ENCODE results near the gene DEDD2. TPM values are rescaled to one million over a fixed set of nuclear protein-coding genes. Genes with fewer than 3 reads are reported as not detected.

The DEDD2 gene
- total RNA-seq, 1 donor, result 78.1 TPM

- peak in 2 of 3 donors; percentile 82 to 89 for DNase-seq (ENCODE audit: low read depth in 2 of 3, low spot score in 2 of 3)
Measured at GRCh38 chr19:42201489-42202289, 15.8 kb downstream of the DEDD2 start.

- DNase-seq (ENCODE audit: low read depth in 2 of 3, low spot score in 2 of 3), result no peak
Measured at GRCh38 chr19:42200116-42200715, 17.3 kb downstream of the DEDD2 start.

GRCh38 chr19:42199440-42200115, 17.9 kb downstream of the DEDD2 start:
- peak in 2 of 3 donors; percentile 63 to 65 for DNase-seq (ENCODE audit: low read depth in 2 of 3, low spot score in 2 of 3)

- DNase-seq (ENCODE audit: low read depth in 2 of 3, low spot score in 2 of 3), result peak in 2 of 3 donors; percentile 73 to 86
Measured at GRCh38 chr19:42198676-42199439, 18.6 kb downstream of the DEDD2 start.

GRCh38 chr19:42197375-42197817, 20.1 kb downstream of the DEDD2 start:
- DNase-seq (ENCODE audit: low read depth in 2 of 3, low spot score in 2 of 3), result peak in 1 of 3 donors; percentile 50

- no peak for DNase-seq (ENCODE audit: low read depth in 2 of 3, low spot score in 2 of 3)
Measured at GRCh38 chr19:42196011-42197001, 21.2 kb downstream of the DEDD2 start.

- no peak for DNase-seq (ENCODE audit: low read depth in 2 of 3, low spot score in 2 of 3)
Measured at GRCh38 chr19:42193706-42194105, 23.8 kb downstream of the DEDD2 start.

GRCh38 chr19:42193294-42193693, 24.2 kb downstream of the DEDD2 start:
- DNase-seq (ENCODE audit: low read depth in 2 of 3, low spot score in 2 of 3), result no peak

GRCh38 chr19:42191855-42192254, 25.6 kb downstream of the DEDD2 start:
- DNase-seq (ENCODE audit: low read depth in 2 of 3, low spot score in 2 of 3), result no peak

GRCh38 chr19:42191330-42191729, 26.1 kb downstream of the DEDD2 start:
- peak in 1 of 3 donors; percentile 50 for DNase-seq (ENCODE audit: low read depth in 2 of 3, low spot score in 2 of 3)

GRCh38 chr19:42189133-42189532, 28.3 kb downstream of the DEDD2 start:
- no peak for DNase-seq (ENCODE audit: low read depth in 2 of 3, low spot score in 2 of 3)

GRCh38 chr19:42188665-42189064, 28.8 kb downstream of the DEDD2 start:
- no peak for DNase-seq (ENCODE audit: low read depth in 2 of 3, low spot score in 2 of 3)

GRCh38 chr19:42185277-42185676, 32.2 kb downstream of the DEDD2 start:
- peak in 1 of 3 donors; percentile 77 for DNase-seq (ENCODE audit: low read depth in 2 of 3, low spot score in 2 of 3)

GRCh38 chr19:42184401-42184861, 33.0 kb downstream of the DEDD2 start:
- peak in 2 of 3 donors; percentile 56 to 78 for DNase-seq (ENCODE audit: low read depth in 2 of 3, low spot score in 2 of 3)

- peak in 2 of 3 donors; percentile 53 to 64 for DNase-seq (ENCODE audit: low read depth in 2 of 3, low spot score in 2 of 3)
Measured at GRCh38 chr19:42178791-42179674, 38.4 kb downstream of the DEDD2 start.

GRCh38 chr19:42177686-42178019, 39.8 kb downstream of the DEDD2 start:
- no peak for DNase-seq (ENCODE audit: low read depth in 2 of 3, low spot score in 2 of 3)

GRCh38 chr19:42176990-42177685, 40.3 kb downstream of the DEDD2 start:
- DNase-seq (ENCODE audit: low read depth in 2 of 3, low spot score in 2 of 3), result peak in 2 of 3 donors; percentile 81 to 85

- DNase-seq (ENCODE audit: low read depth in 2 of 3, low spot score in 2 of 3), result no peak
Measured at GRCh38 chr19:42176649-42176989, 40.9 kb downstream of the DEDD2 start.

All from hematopoietic multipotent progenitor cell (in vitro differentiated cells).